Heart right ventricle (tissue), 16 donors: Measurements from ENCODE around the gene JMJD7. TPM values are rescaled to one million over a fixed set of nuclear protein-coding genes. Genes with fewer than 3 reads are reported as not detected.

Experiments used
- ATAC-seq, 8 donors: fragments of 200-7000 bp; cut with Tn5 transposase; one replicate each; pipeline ENCODE4 v1.9.1; 2020; ENCODE audit warnings: mild to moderate bottlenecking in 8 of 8, moderate library complexity in 8 of 8, moderate number of reproducible peaks in 1 of 8
- DNase-seq, 2 donors: peaks; one replicate each; pipeline ENCODE4 v3.0.0-alpha.2; 2020
- H3K27ac ChIP-seq, 10 donors: fragments of 200-600 bp; sonication (generic) in 2 of 10; one replicate each; pipeline versions ENCODE4 v1.5.0 to v1.8.0; 2020 to 2022; ENCODE audit warnings: mild to moderate bottlenecking in 3 of 10
- H3K27me3 ChIP-seq, 7 donors: fragments of 200-600 bp; one replicate each; pipeline ENCODE4 v1.8.0; 2021 to 2022; ENCODE audit warnings: mild to moderate bottlenecking in 2 of 7
- H3K36me3 ChIP-seq, 9 donors: fragments of 200-600 bp; sonication (generic) in 1 of 9; one replicate each; pipeline versions ENCODE4 v1.5.0 to v1.8.0; 2020 to 2022; ENCODE audit warnings: mild to moderate bottlenecking in 2 of 9
- H3K4me1 ChIP-seq, 9 donors: fragments of 200-600 bp; sonication (generic) in 1 of 9; one replicate each; pipeline versions ENCODE4 v1.5.0 to v1.8.0; 2020 to 2022; ENCODE audit warnings: mild to moderate bottlenecking in 4 of 9
- H3K4me3 ChIP-seq, 10 donors: fragments of 200-600 bp; sonication (generic) in 2 of 10; one replicate each; pipeline versions ENCODE4 v1.5.0 to v1.8.0; 2020 to 2022; ENCODE audit warnings: mild to moderate bottlenecking in 7 of 10, moderate library complexity in 2 of 10
- H3K9me3 ChIP-seq, 11 donors: fragments of 200-600 bp in 10 of 11; sonication (generic) in 2 of 11; one replicate each; pipeline versions ENCODE4 v1.5.0 to v1.8.0; 2013 to 2022; ENCODE audit warnings: mild to moderate bottlenecking in 2 of 11, control low read depth in 1 of 11, moderate library complexity in 1 of 11
- CTCF ChIP-seq, 9 donors: fragments of 200-600 bp; sonication (generic) in 2 of 9; IDR thresholded peaks; one replicate each; pipeline versions ENCODE4 v1.5.0 to v1.8.0; 2021 to 2022; ENCODE audit warnings: antibody characterized with exemption in 9 of 9, mild to moderate bottlenecking in 5 of 9, moderate library complexity in 1 of 9
- WGBS, 2 donors: extraction: QIAGEN DNeasy Blood & Tissue Kit; methylation state at CpG; one replicate each; pipeline ENCODE4 v1.1.7; 2013; ENCODE audit warnings: inconsistent platforms in 1 of 2; 5-methylcytosine and 5-hydroxymethylcytosine counted together
- intact Hi-C, 10 donors: fragments of 100-400 bp; cut with DNase I; formaldehyde crosslinking; loops; one replicate each; pipeline versions ENCODE4 v1.11.1 to v1.14.2; 2022
- polyA plus RNA-seq, 2 donors: library from polyadenylated mRNA; stranded (reverse); fragments of 200-250 nt; gene quantifications; one replicate each; pipeline ENCODE4 v1.2.3, GENCODE V29; 2013
- total RNA-seq, 10 donors: library from RNA; stranded (reverse); fragmentation: NEBNext Ultra II Directional in 3 of 10; extraction: Animal tissue kit (Norgen Biotek cat#: 25700) in 3 of 10; gene quantifications; one replicate each; pipeline versions ENCODE4 v1.2.1 to v1.2.4, GENCODE V29; 2021 to 2023
- donor health status: Arrhythmogenic right ventricular cardiomyopathy.
- donor health status: ischemic (EF 13 %, LVEDD 7.1; RV severe dilation, severe dysfunction).
- donor health status: healthy with polysubstance abuse.
- donor health status: DM: no; HTN: yes; CAD: no.
- donor health status: DM: no; HTN: no; CAD: no.
- donor health status: ischemic (EF 25% LVEDD 6.9; RV normal size, moderate dysfunction).
- donor health status: ischemic (EF 25% LVEDD 5.7; RV mildly dilated, moderate dysfunction).
- donor health status: healthy.
- donor health status: DM: yes; HTN: yes; CAD: no.
- donor health status: Ischemic cardiomyopathy.
- donor health status: ischemic (EF 35%, LVEDD 5.7; RV mildly dilated, moderate dysfunction).
- donor health status: nonischemic (EF 11% LVEDD 7.7; RV severe dilation, severe dysfunction).
- donor health status: DM: yes; HTN: yes; CAD: no.
- donor health status: PGD.
- donor health status: ischemic (EF 29% LVEDD 5.4; RV normal size, mild dysfunction).
- donor health status: nonischemic (EF 23%, LVEDD 6.1; RV moderate dilation, normal function).

Gene JMJD7
- total and polyA plus RNA-seq, 12 donors, result 8.6 to 23.0 (median 12.9) TPM

DNA sequence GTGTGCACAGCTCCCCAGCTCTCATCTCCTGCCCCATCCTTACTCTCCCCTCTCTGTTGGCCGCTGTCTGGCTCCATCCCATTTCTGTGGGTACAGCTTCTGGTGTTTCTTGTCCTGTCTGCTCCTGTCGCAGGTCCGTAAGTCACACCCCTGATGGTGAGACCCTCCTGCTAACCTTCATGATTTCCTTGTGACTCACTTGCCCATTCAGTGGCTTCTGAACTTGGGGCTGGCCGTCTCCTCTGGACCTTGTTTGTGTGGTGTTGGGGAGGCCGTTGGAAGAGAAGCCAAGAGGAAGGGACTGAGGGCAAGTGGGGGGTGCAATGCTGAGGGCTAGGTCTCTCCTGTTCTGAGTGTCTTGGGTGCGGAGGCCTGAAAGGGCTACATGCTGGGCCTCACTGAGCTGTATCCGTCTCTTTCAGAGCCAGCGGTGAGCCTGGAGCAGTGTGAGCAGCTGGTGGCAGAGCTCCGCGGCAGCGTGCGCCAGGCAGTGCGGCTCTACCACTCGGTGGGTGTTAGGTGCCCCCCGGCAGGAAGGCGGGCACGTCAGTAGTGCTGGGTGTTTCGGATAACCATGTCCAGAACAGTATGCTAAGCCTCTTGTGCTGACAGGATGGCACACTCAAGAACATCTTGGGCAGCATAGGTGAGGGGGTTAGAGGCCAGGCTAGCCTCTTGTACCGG lies 3.7 kb upstream of the JMJD7 start:
- Histone ChIP-seq H3K4me3 (no peak overlapping the region), H3K27ac (no peak overlapping the region), H3K4me1 (peaks cover 0 to 17% (median 12%) of the 10 kb centered on the region in 9 donors), H3K36me3 (peaks cover 0 to 63% (median 8%) of the 10 kb centered on the region in 9 donors), H3K27me3 (no peaks in the 10 kb centered on the region), H3K9me3 (no peaks in the 10 kb centered on the region)
- 93 to 95% methylated on average over 19 of the region's 19 CpGs for WGBS, 2 donors
- TF ChIP-seq CTCF (IDR thresholded peaks at IDR 0.05), result no peak
- DNase-seq (no peak), ATAC-seq (no peak)
- intact Hi-C loops, result loop anchor here in 3 of 10 donors (10.0 kb wide), 1 partner anchor 151 kb away; the partner anchor contains the start of gene EHD4 (in 3 of the 3)

GRCh38 chr15:41825145-41825544 lies 2.7 kb upstream of the JMJD7 start:
- ATAC-seq (no peak), DNase-seq (no peak)
- intact Hi-C loops, result loop anchor here in 5 of 10 donors (5.0 to 10.0 kb wide), 6 partner anchors 53 to 162 kb away; partner anchors contain the start of genes EHD4 (in 5 of the 5), MAPKBP1 (in 1 of the 5) and SPTBN5 (in 1 of the 5)
- Histone ChIP-seq H3K4me3 (no peak overlapping the region), H3K27ac (no peak overlapping the region), H3K36me3 (peaks cover 0 to 59% (median 7%) of the 10 kb centered on the region in 9 donors), H3K27me3 (no peaks in the 10 kb centered on the region), H3K4me1 (peaks cover 0 to 26% (median 15%) of the 10 kb centered on the region in 9 donors), H3K9me3 (no peaks in the 10 kb centered on the region)
- 80 to 92% methylated on average over 10 of the region's 10 CpGs for WGBS, 2 donors
- no peak for TF ChIP-seq CTCF (IDR thresholded peaks at IDR 0.05)

GRCh38 chr15:41825572-41826535 lies 2.0 kb upstream of the JMJD7 start:
- H3K4me3 ChIP-seq, result no peak overlapping the region
- no peaks in the 10 kb centered on the region for H3K27me3 ChIP-seq
- H3K9me3 ChIP-seq, result no peaks in the 10 kb centered on the region
- no peak overlapping the region for H3K27ac ChIP-seq
- intact Hi-C loops, result loop anchor here in 5 of 10 donors (5.0 to 10.0 kb wide), 6 partner anchors 54 to 161 kb away; partner anchors contain the start of genes EHD4 (in 5 of the 5), MAPKBP1 (in 1 of the 5) and SPTBN5 (in 1 of the 5)
- 73 to 81% methylated on average over 12 to 13 of the region's 13 CpGs for WGBS, 2 donors
- peaks cover 0 to 27% (median 15%) of the 10 kb centered on the region in 9 donors for H3K4me1 ChIP-seq
- no peak for ATAC-seq
- no peak for TF ChIP-seq CTCF (IDR thresholded peaks at IDR 0.05)
- no peak for DNase-seq
- H3K36me3 ChIP-seq, result peaks cover 0 to 52% (median 7%) of the 10 kb centered on the region in 9 donors
